Limb (tissue), 2 donors: ENCODE measurements around the gene EME2.

ENCODE experiments used
- DNase-seq, 2 donors: peaks; one replicate each; pipeline ENCODE4 v3.0.0-alpha.2; 2016; ENCODE audit errors: extremely low spot score in 2 of 2

Gene EME2

DNA sequence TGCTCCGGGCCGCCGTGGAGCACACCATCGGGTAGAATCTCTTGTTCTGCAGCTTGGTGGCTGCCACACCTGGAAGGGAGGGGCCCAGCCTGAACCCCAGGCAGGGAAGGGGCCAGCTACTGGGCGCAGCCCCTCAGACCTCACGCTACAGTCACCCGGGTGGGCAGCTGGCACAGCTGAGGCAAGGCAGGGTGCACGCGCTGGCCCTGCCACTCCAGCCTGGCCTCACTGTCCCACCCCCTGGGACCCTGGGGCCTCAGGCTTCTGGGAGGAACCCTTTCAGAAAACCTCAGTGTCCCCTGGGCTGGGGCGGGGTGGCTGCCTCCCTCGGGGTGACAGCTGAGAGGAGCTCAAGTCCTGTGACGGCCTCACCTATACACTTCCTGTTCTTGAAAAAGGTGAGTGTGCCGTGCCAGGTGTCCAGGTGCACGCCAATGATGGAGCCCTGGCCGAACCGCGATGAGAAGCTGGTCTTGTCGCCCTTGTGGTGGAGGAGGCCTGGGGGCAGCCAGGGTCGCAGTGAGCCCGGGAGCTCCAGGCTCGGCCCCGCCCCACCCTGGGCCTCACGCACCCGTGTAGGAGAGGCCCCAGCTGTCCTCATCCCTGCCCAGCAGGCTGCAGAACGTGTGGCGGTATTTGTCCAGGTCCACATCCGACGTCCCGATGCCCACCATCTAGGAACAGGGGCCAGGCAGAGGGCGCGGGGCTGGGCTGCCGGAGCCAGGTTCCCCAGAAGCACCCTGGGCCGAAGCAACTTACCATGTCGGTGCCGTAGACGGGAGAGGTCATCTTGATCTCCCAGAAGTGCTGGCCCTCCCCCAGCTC, 5.0 kb downstream of the EME2 start:
- no peak for DNase-seq

DNA sequence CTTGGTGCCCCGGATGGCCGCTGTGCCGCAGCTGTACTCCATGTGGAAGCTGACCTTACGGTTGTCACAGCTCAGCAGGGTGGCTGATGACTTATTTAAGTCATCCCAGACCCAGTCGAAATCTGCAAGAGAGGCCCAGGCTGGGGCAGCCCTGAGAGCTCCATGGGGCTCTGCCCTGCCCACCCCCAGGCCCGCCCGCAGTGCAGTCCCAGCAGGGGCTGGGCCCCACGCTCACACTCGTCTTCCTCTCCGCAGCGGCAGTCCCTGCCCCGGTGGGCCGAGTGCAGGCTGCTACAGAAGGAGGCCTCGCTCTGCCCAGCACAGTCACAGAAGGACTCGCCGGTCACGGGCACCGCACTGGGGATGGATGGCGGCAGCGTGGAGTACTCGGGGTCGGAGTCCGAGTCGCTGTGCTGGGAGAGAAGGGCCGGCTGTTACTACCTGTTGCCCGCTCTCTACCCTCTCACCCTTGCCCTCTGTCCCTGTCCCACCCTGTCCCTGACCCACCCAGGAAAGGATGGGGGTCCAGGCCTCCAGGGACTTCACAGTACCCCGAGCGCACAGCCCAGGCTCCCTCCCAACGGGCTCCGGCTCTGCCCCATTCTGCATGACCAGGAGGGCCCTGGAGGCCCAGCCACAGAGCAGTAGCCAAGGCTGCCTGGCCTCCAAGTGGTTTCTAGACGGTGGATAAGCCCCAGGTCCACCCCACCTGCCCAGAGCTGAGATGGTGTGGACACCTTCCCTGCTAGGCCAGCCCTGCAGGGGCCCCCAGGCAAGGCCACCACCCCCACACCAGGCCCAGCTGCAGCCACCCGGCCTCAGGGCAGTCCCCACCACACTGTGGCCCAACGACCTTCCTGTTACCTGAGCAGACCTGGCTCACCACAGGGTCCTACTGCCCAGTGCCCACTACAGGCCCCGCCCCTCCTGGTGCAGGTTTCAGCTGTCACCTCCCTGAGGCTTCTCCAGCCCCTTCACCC, 5.9 kb downstream of the EME2 start:
- no peak for DNase-seq

DNA sequence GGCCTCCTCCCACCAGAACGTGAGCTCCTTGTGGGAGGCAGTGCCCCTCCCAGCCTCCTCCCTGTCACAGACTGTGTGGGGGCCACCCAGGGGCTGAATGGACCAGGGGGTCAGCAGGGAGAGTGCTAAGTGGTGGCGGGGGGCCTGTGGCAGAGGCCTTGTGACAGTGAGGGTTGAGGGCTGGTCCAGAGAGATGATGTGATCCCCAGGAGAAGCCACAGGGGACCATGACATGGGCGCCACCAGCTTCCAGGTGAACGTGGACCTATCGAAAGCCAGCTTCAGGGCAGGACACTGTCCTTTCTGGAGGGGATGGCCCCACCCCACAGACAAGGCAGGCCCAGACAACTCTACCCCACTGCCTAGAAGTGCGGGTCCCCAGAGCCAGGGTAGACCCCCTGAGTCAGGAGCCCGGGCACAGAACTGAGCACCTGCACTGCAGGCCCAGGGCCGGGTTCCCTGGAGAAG, 6.7 kb downstream of the EME2 start:
- no peak for DNase-seq

GRCh38 chr16:1779741-1780676, 7.4 kb downstream of the EME2 start:
- DNase-seq = no peak

DNA sequence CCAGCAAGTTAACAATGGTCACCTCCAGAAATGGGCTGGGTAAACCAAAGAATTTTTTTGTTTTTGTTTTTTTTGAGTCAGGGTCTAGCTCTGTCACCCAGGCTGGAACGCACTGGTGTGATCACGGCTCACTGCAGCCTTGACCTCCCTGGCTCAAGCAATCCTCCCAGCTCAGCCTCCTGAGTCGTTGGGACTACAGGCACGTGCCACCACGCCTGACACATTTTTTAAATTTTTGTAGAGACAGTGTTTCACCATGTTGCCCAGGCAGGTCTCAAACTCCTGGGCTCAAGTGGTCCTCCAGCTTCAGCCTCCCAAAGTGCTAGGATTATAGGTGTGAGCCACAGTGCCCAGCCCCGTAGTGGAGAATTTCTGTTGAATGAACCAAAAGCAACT, 8.1 kb downstream of the EME2 start:
- DNase-seq = no peak

DNA sequence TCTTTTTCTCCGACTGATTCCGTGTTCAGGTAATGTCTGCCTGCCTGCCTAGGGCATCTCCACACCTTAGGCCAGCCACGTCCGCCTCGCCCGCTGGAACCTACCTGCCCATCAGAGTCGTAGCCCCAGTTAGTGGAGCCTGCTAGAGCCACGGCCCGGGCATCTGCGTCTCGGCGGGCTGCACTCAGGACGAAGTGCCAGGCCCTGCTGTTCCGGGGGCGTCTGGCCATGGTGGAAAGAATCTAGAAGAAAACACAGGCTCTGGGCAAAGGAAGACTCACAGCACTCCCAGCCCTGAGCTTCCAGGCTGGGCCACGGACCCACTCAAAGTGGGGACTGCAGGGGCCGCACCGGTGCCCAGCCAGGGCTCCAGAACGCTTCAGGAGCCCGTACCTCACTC, 8.6 kb downstream of the EME2 start:
- no peak for DNase-seq

- no peak for DNase-seq
These were observed 9.3 kb downstream of the EME2 start for GRCh38 chr16:1781758-1782407.

DNA sequence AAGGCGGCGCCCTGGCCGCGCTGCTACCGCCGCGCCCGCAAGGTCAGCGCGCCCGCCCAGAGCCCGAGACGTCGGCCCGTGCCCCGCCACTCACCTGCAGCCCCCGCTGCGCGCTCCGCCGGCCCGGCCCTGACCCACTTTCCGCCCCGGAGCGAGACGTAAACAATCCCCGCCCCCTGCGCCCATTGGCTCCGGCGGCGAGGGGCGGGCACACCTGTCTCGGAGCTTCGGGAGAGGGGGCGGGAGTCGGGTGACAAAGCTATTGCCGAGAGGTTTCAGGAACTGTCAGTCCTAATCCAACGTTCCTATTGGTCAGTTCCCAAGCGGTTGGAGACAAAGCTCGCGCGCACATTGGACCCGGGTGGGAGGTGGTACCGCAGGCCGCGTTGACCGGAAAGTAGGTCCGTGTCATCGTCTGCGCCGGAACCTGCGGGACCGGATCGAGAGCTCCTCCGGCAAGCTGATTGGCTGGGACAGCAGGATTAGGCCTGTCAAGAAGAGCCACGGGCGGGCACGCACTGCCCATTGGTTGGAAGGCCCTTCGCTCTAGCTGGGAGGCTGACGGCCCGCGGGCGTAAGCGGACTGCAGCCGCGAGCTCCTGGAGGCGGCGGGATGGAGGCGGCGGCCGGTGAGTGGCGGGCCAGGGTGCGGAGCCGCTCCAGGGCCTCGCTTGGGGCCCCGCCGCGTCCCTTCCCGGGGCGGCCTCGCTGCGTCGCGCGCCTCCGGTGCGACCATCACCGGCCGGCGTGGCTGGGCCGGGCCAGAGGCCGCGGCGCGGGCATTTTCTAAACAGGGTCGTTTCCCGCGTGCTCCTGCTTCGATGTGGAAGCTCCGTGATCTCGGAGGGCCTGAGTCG, 10.0 kb downstream of the EME2 start, which contains the start of the genes NUBP2 and SPSB3:
NUBP2 (plus strand) TSS at position 553 of the 857 bp plus-strand sequence; CDS start at position 614, 61 bp downstream.
SPSB3 (minus strand) TSS at position 164 of the 857 bp plus-strand sequence. CDS start 1,088 bp downstream, outside the sequence.
- peak; percentile 99 to 100 for DNase-seq

GRCh38 chr16:1784977-1785845, 12.6 kb downstream of the EME2 start:
- DNase-seq = no peak

GRCh38 chr16:1785846-1786170, 13.2 kb downstream of the EME2 start:
- DNase-seq = no peak

DNA sequence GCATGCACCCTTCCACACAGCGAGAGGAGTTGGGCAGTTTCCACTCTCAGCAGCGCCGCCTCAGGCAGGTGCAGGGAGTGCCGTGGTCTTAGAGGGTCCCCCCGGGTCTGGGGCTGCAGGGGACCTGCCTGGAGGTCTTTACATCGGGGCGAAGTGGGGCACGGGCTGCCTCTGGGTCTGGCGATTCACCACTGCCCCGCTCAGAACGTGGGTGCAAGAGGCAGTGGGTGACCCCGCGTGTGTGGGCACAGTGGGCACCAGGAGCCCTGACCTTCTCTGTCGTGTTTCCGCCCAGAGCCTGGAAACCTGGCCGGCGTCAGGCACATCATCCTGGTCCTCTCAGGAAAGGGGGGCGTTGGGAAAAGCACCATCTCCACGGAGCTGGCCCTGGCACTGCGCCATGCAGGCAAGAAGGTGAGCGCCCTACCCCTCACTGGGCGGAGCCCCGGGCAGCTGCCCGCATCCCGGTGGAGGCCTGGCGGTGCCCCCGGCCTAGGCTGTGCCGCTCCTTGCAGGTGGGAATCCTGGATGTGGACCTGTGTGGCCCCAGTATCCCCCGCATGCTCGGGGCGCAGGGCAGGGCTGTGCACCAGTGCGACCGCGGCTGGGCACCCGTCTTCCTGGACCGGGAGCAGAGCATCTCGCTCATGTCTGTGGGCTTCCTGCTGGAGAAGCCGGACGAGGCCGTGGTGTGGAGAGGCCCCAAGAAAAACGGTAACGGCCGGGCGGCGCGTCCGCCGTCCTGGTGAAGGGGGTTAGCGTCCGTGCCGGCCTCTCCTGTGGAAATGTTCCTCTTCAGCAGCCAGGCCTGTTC, 13.8 kb downstream of the EME2 start:
- DNase-seq = peak in 1 of 2 donors; percentile 29

DNA sequence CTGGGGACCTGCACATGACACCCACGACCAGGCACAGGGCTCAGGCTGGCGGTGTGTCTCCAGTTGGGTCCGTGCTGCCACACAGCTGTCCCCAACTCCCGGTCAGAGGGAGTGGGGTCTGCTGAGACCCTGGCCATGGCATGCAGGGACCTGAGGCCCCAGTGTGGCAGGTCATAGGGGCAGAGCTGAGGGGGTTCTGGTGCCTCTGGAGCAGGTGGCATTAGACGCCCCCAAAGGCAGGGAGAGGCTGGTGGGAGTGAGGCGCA, 14.4 kb downstream of the EME2 start:
- DNase-seq = no peak

DNA sequence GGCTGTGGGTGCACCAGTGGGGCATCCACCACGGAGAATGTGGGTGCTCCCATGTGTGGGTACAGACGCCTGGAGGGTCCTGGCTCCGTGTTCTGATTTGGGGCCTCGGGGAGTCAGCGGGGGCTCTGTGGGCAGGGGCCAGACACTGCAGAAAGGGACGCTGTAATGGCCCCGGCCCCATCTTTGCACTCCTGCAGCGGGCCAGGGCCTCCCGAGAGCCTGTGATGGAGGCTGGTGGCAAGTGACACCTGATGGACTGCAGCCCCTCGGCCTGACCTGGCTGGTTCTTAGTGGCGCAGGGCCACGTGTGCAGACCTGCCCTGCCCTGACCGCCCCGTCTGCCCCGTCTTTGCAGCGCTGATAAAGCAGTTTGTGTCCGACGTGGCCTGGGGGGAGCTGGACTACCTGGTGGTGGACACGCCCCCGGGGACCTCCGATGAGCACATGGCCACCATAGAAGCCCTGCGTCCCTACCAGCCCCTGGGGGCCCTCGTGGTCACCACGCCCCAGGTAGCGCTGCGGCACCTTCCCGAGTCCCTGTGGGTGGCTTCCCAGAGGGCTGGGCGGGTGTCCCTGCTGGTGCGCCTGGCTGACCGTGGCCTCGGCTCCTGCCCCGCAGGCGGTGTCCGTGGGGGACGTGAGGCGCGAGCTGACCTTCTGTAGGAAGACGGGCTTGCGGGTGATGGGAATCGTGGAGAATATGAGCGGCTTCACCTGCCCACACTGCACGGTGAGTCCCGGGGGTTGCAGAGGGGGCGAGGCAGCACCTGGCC, 14.9 kb downstream of the EME2 start:
- DNase-seq = peak in 1 of 2 donors; percentile 28

- no peak for DNase-seq
These were observed 15.6 kb downstream of the EME2 start for GRCh38 chr16:1788095-1788707.

- DNase-seq = no peak
These were observed 16.1 kb downstream of the EME2 start for GRCh38 chr16:1788708-1789100.

DNA sequence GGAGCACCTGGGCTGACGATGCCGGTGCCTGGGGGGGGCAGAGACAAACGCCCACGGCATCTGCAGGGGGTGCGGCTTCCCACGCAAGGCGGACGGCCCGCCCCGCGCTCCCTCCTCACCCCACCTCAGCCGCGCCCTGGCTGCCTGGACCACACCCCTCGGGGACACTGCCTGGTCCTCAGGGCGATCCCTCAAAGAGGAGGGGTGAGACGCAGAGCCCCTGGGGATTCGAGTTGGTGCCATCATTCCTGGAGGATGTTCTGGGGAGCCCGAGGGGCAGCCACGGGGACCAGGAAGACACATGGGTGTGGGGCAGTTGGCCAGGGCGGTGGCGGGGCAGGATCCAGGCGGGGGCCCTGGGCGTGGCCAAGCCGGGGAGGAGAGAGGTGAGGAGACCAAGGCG, 17.0 kb downstream of the EME2 start:
- peak in 1 of 2 donors; percentile 28 for DNase-seq

GRCh38 chr16:1790261-1790610, 17.6 kb downstream of the EME2 start:
- DNase-seq = no peak
